HFFc6 (cell line): Measurements from ENCODE around the gene SAG. TPM values are rescaled to one million over a fixed set of nuclear protein-coding genes. Genes with fewer than 3 reads are reported as not detected.

Experiments used
- DNase-seq: peaks from one replicate; pipeline ENCODE4 v3.0.0-alpha.2; 2018
- H3K27ac Mint-ChIP-seq: 2 replicates; pipeline ENCODE4 v1.8.0; 2020; ENCODE audit warnings: mild to moderate bottlenecking, mixed read lengths
- H3K27me3 Mint-ChIP-seq: 2 replicates; pipeline ENCODE4 v1.8.0; 2021; ENCODE audit warnings: mild to moderate bottlenecking, moderate library complexity, mixed read lengths; ENCODE audit not compliant: insufficient read depth
- H3K36me3 Mint-ChIP-seq: 2 replicates; pipeline ENCODE4 v1.8.0; 2021; ENCODE audit warnings: low read depth, mixed read lengths
- H3K4me1 Mint-ChIP-seq: 2 replicates; pipeline ENCODE4 v1.8.0; 2020; ENCODE audit warnings: low read depth, mixed read lengths
- H3K4me3 Mint-ChIP-seq: 2 replicates; pipeline ENCODE4 v1.8.0; 2020; ENCODE audit warnings: mild to moderate bottlenecking, moderate library complexity, mixed read lengths
- H3K9me3 Mint-ChIP-seq: 2 replicates; pipeline ENCODE4 v1.8.0; 2020; ENCODE audit warnings: mild to moderate bottlenecking, mixed read lengths
- total RNA-seq, 6 experiments: library from RNA; stranded (reverse); fragmentation: NEBNext Ultra II Directional; extraction: Animal tissue kit (Norgen Biotek cat#: 25700); gene quantifications; 2 replicates in 1 of 6; 3 replicates in 5 of 6; pipeline ENCODE4 v1.2.3, GENCODE V29; 2021
- TF ChIP-seq, protein P1 (sequence below): fragments of 200-600 bp; sonication (generic); IDR thresholded peaks from 2 replicates; pipeline ENCODE4 v1.5.0; 2021; ENCODE audit warnings: antibody characterized with exemption, mild to moderate bottlenecking

Gene SAG
- total RNA-seq, 6 experiments from 2014 or later = not detected

- H3K27ac Mint-ChIP-seq = no peak overlapping the region
- TF ChIP-seq, protein P1, sequence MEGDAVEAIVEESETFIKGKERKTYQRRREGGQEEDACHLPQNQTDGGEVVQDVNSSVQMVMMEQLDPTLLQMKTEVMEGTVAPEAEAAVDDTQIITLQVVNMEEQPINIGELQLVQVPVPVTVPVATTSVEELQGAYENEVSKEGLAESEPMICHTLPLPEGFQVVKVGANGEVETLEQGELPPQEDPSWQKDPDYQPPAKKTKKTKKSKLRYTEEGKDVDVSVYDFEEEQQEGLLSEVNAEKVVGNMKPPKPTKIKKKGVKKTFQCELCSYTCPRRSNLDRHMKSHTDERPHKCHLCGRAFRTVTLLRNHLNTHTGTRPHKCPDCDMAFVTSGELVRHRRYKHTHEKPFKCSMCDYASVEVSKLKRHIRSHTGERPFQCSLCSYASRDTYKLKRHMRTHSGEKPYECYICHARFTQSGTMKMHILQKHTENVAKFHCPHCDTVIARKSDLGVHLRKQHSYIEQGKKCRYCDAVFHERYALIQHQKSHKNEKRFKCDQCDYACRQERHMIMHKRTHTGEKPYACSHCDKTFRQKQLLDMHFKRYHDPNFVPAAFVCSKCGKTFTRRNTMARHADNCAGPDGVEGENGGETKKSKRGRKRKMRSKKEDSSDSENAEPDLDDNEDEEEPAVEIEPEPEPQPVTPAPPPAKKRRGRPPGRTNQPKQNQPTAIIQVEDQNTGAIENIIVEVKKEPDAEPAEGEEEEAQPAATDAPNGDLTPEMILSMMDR = no peak
These were observed 71.8 kb downstream of the SAG start for GRCh38 chr2:233379441-233379840.

GRCh38 chr2:233380132-233380895, 72.7 kb downstream of the SAG start:
- Mint-ChIP-seq H3K9me3 (no peaks in the 10 kb centered on the region), H3K27me3 (peaks cover 2% of the 10 kb centered on the region), H3K4me3 (no peak overlapping the region), H3K27ac (no peak overlapping the region), H3K36me3 (peaks cover 5% of the 10 kb centered on the region), H3K4me1 (peaks cover 13% of the 10 kb centered on the region)
- DNase-seq = no peak
- TF ChIP-seq, protein P1 = no peak

More at GRCh38 chr2:233379441-233379840, 71.8 kb downstream of the SAG start:
- Mint-ChIP-seq H3K4me3 (no peak overlapping the region), H3K27me3 (peaks cover 2% of the 10 kb centered on the region), H3K4me1 (peaks cover 13% of the 10 kb centered on the region), H3K36me3 (peaks cover 5% of the 10 kb centered on the region), H3K9me3 (no peaks in the 10 kb centered on the region)
- DNase-seq = no peak

DNA sequence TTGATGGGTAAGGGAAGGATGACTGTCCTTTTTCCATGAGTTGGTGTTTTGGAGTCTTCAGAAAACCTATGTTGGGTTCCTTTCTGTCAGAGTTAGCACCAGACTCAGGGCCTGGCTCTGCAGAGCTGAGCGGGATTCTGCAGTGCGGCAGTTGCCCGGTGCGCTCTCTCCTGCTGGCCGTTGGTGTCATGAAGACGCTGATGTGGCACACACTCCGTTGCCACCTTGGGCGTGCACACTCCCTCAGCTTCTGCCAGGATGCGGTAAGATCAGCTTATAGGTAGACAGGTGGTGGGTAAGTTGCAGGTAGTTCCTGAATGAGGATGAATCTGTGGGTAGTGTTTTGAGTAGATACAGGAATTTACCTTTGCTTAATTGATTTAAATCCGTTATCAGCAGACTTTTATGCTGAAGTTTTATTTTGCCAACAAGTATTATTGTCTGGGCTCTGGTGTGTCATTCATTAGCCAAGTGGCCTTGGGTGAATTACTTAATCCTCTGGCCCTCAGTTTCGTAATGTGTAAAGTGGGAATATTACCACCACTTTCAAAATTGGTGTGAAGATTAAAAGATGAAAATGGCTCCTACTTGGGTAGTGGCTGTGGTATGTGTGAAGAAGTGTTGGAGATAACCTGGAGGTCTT, 73.5 kb downstream of the SAG start:
- peaks cover 2% of the 10 kb centered on the region for H3K27me3 Mint-ChIP-seq
- H3K4me1 Mint-ChIP-seq = peaks cover 13% of the 10 kb centered on the region
- H3K4me3 Mint-ChIP-seq = no peak overlapping the region
- TF ChIP-seq, protein P1 = no peak
- H3K9me3 Mint-ChIP-seq = no peaks in the 10 kb centered on the region
- peaks cover 5% of the 10 kb centered on the region for H3K36me3 Mint-ChIP-seq
- DNase-seq = no peak
- H3K27ac Mint-ChIP-seq = no peak overlapping the region

DNA sequence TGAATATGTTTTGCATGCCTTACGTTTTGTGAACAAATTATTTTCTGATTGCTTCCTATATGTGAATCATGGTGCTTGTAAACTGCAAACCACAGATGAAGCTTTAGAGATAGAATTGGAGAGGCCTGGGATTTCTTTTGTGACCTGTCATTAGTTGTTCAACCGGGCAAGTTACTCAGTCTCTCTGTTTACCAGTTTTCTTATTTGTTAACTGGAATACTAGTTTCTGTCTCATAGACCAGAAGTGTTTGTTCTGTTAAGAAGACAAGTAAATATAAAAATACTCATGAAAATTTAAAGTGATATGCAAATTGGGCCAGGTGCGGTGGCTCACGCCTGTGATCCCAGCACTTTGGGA, 74.0 kb downstream of the SAG start:
- no peak overlapping the region for H3K27ac Mint-ChIP-seq
- no peaks in the 10 kb centered on the region for H3K9me3 Mint-ChIP-seq
- H3K36me3 Mint-ChIP-seq = peaks cover 5% of the 10 kb centered on the region
- H3K4me1 Mint-ChIP-seq = peaks cover 18% of the 10 kb centered on the region
- TF ChIP-seq, protein P1 = no peak
- peaks cover 2% of the 10 kb centered on the region for H3K27me3 Mint-ChIP-seq
- no peak overlapping the region for H3K4me3 Mint-ChIP-seq
- DNase-seq = peak; percentile 27

DNA sequence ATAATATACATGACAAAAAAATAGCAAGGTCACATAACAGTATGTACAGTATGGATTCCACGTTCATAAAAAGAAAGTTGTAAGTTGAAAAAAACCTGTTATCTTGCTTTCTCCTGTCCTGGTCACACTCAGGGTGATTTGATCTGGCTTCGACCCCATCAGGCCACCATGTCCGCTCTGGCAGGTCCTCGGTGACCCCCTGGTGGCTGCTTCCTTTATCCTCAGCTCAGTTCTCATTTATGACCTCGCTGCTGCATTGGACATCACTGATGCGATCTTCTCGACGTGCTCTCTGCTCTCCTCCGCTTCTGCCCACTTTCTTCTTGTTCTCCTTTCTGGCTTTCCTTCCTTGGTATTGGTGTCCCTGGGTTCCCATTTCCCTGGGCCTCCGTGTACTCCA, 76.4 kb downstream of the SAG start:
- no peak for DNase-seq
- Mint-ChIP-seq H3K36me3 (no peaks in the 10 kb centered on the region; the same call in 1 of the 2 replicates), H3K27ac (no peak overlapping the region), H3K4me1 (peaks cover 35% of the 10 kb centered on the region), H3K9me3 (no peaks in the 10 kb centered on the region), H3K27me3 (peaks cover 1% of the 10 kb centered on the region), H3K4me3 (no peak overlapping the region)
- TF ChIP-seq, protein P1 = peak; percentile 32; the same call in 1 of the 2 replicates
